Measurements from ENCODE around the gene TIMM13. TPM values are rescaled to one million over a fixed set of nuclear protein-coding genes. Genes with fewer than 3 reads are reported as not detected.
"Not testable (repeated sequence)": the region's sequence is repeated elsewhere in the genome, so short reads cannot be mapped to it uniquely, and the experiment has no call there.

TIMM13 gene
- total RNA-seq, 2 donors from 2014 or later = 46.5 to 103 TPM

GRCh38 chr19:2412449-2412848 lies 14.9 kb downstream of the TIMM13 start:
- no peak for DNase-seq (ENCODE audit: low spot score in 2 of 2)
- Mint-ChIP-seq H3K27ac (no peak overlapping the region), H3K9me3 (peaks cover 0 to 4% of the 10 kb centered on the region in 2 donors), H3K36me3 (no peaks in the 10 kb centered on the region)
- no peak for ATAC-seq

GRCh38 chr19:2411709-2412108 lies 15.7 kb downstream of the TIMM13 start:
- ATAC-seq = no peak
- no peaks in the 10 kb centered on the region for H3K36me3 Mint-ChIP-seq
- H3K27ac Mint-ChIP-seq = no peak overlapping the region
- peaks cover 0 to 4% of the 10 kb centered on the region in 2 donors for H3K9me3 Mint-ChIP-seq
- no peak for DNase-seq (ENCODE audit: low spot score in 2 of 2)

- Mint-ChIP-seq H3K27ac (no peak overlapping the region), H3K36me3 (no peaks in the 10 kb centered on the region), H3K9me3 (peaks cover 0 to 4% of the 10 kb centered on the region in 2 donors)
- no peak for ATAC-seq
- DNase-seq (ENCODE audit: low spot score in 2 of 2) = no peak
These were observed 17.4 kb downstream of the TIMM13 start for GRCh38 chr19:2410023-2410422.

- H3K27ac Mint-ChIP-seq = peak overlapping the region; percentile 64 to 85
- H3K36me3 Mint-ChIP-seq = no peaks in the 10 kb centered on the region
- DNase-seq (ENCODE audit: low spot score in 2 of 2) (no peak), ATAC-seq (no peak)
- peaks cover 0 to 4% of the 10 kb centered on the region in 2 donors for H3K9me3 Mint-ChIP-seq
These were observed 18.0 kb downstream of the TIMM13 start for GRCh38 chr19:2409352-2409912.

GRCh38 chr19:2408247-2408646 lies 19.1 kb downstream of the TIMM13 start:
- no peaks in the 10 kb centered on the region for H3K36me3 Mint-ChIP-seq
- no peak for DNase-seq (ENCODE audit: low spot score in 2 of 2)
- ATAC-seq = no peak
- H3K27ac Mint-ChIP-seq = no peak overlapping the region
- H3K9me3 Mint-ChIP-seq = peaks cover 0 to 4% of the 10 kb centered on the region in 2 donors

GRCh38 chr19:2399582-2399981 lies 27.8 kb downstream of the TIMM13 start:
- DNase-seq (ENCODE audit: low spot score in 2 of 2) = no peak
- no peak overlapping the region for H3K27ac Mint-ChIP-seq

GRCh38 chr19:2398735-2399305 lies 28.6 kb downstream of the TIMM13 start:
- DNase-seq (ENCODE audit: low spot score in 2 of 2) (no peak), ATAC-seq (no peak)
- Mint-ChIP-seq H3K27ac (no peak overlapping the region), H3K9me3 (no peaks in the 10 kb centered on the region), H3K36me3 (no peaks in the 10 kb centered on the region)

More at GRCh38 chr19:2399582-2399981, 27.8 kb downstream of the TIMM13 start:
- Mint-ChIP-seq H3K9me3 (no peaks in the 10 kb centered on the region), H3K36me3 (no peaks in the 10 kb centered on the region)
- no peak for ATAC-seq

GRCh38 chr19:2397173-2397572 lies 30.2 kb downstream of the TIMM13 start:
- DNase-seq (ENCODE audit: low spot score in 2 of 2); H3K36me3 Mint-ChIP-seq; H3K27ac Mint-ChIP-seq; H3K9me3 Mint-ChIP-seq; ATAC-seq: not testable (repeated sequence)

GRCh38 chr19:2395293-2395829 lies 32.0 kb downstream of the TIMM13 start:
- not testable (repeated sequence) for DNase-seq (ENCODE audit: low spot score in 2 of 2); H3K9me3 Mint-ChIP-seq; H3K36me3 Mint-ChIP-seq; ATAC-seq; H3K27ac Mint-ChIP-seq

GRCh38 chr19:2394442-2395292 lies 32.7 kb downstream of the TIMM13 start:
- no peak for ATAC-seq
- DNase-seq (ENCODE audit: low spot score in 2 of 2) = no peak
- Mint-ChIP-seq H3K9me3 (no peaks in the 10 kb centered on the region), H3K27ac (no peak overlapping the region), H3K36me3 (no peaks in the 10 kb centered on the region)

- H3K9me3 Mint-ChIP-seq = no peaks in the 10 kb centered on the region
- no peaks in the 10 kb centered on the region for H3K36me3 Mint-ChIP-seq
- no peak for DNase-seq (ENCODE audit: low spot score in 2 of 2)
- ATAC-seq = no peak
- H3K27ac Mint-ChIP-seq = no peak overlapping the region
These were observed 33.3 kb downstream of the TIMM13 start for GRCh38 chr19:2394054-2394441.

- not testable (repeated sequence) for H3K27ac Mint-ChIP-seq; DNase-seq (ENCODE audit: low spot score in 2 of 2); H3K9me3 Mint-ChIP-seq; H3K36me3 Mint-ChIP-seq; ATAC-seq
These were observed 34.5 kb downstream of the TIMM13 start for GRCh38 chr19:2392899-2393298.

- no peaks in the 10 kb centered on the region for H3K36me3 Mint-ChIP-seq
- no peak for DNase-seq (ENCODE audit: low spot score in 2 of 2)
- ATAC-seq = no peak
- no peak overlapping the region for H3K27ac Mint-ChIP-seq
- H3K9me3 Mint-ChIP-seq = no peaks in the 10 kb centered on the region
These were observed 35.0 kb downstream of the TIMM13 start for GRCh38 chr19:2392366-2392765.

- Mint-ChIP-seq H3K9me3 (no peaks in the 10 kb centered on the region), H3K36me3 (no peaks in the 10 kb centered on the region), H3K27ac (no peak overlapping the region)
- peak; percentile 63 to 66 for ATAC-seq
- peak in 1 of 2 donors; percentile 37 for DNase-seq (ENCODE audit: low spot score in 2 of 2)
These were observed 36.2 kb downstream of the TIMM13 start for GRCh38 chr19:2391118-2391725.

GRCh38 chr19:2389594-2389993 lies 37.8 kb downstream of the TIMM13 start:
- no peak for DNase-seq (ENCODE audit: low spot score in 2 of 2)
- H3K9me3 Mint-ChIP-seq = no peaks in the 10 kb centered on the region
- no peak for ATAC-seq
- no peaks in the 10 kb centered on the region for H3K36me3 Mint-ChIP-seq
- no peak overlapping the region for H3K27ac Mint-ChIP-seq

GRCh38 chr19:2387367-2388288 lies 39.8 kb downstream of the TIMM13 start:
- Mint-ChIP-seq H3K9me3 (no peaks in the 10 kb centered on the region), H3K36me3 (no peaks in the 10 kb centered on the region), H3K27ac (no peak overlapping the region)
- ATAC-seq = no peak
- DNase-seq (ENCODE audit: low spot score in 2 of 2) = no peak
